ENCODE data around the gene XYLT1. TPM values are rescaled to one million over a fixed set of nuclear protein-coding genes. Genes with fewer than 3 reads are reported as not detected.
A peak's percentile ranks its signal among the peaks of the same experiment; 100 is the strongest.

XYLT1 gene
- total and polyA plus RNA-seq, 2 of the 8 experiments (the other 6 are each of a cell fraction or from before 2014, with no cell fraction given) = 6.6 to 25.4 TPM

GRCh38 chr16:17448640-17449638, 21.8 kb downstream of the XYLT1 start:
- Histone ChIP-seq H2BK5ac (ENCODE audit: low read depth, low read length) (0 out of 2 replicates have a peak overlapping the region, but pooled peaks have one; percentile 2), H3K4me2 (ENCODE audit: insufficient read depth in 1 of 2, low read depth in 2 of 2, low read length in 2 of 2) (no peak overlapping the region), H4K5ac (ENCODE audit: insufficient read length, low read depth, low read length) (no peak overlapping the region), H3K9ac (replicated peaks in 1 of 4; ENCODE audit: extremely low read depth in 1 of 4, low read depth in 3 of 4, low read length in 3 of 4) (no peak overlapping the region), H3K9me3 (ENCODE audit: insufficient read depth in 2 of 2, low read depth in 1 of 2, low read length in 1 of 2) (no peaks in the 10 kb centered on the region), H4K20me1 (replicated peaks in 1 of 2; ENCODE audit: control insufficient read depth in 1 of 2, insufficient read depth in 2 of 2, low read length in 2 of 2) (peaks cover 0 to 4% of the 10 kb centered on the region in 2 experiments), H3K4me3 (ENCODE audit: extremely low read depth in 1 of 4, insufficient read depth in 2 of 4, low read depth in 3 of 4, low read length in 4 of 4) (no peak overlapping the region), H2BK15ac (ENCODE audit: low read length) (no peak overlapping the region), H3K79me2 (ENCODE audit: control insufficient read depth in 1 of 2, insufficient read depth in 2 of 2, low read length in 2 of 2) (peaks cover 0 to 3% of the 10 kb centered on the region in 2 experiments; a peak in 2 of 4 replicates), H3K4ac (replicated peaks; ENCODE audit: insufficient read length, low read depth, low read length) (no peak overlapping the region), H3K23me2 (ENCODE audit: low read depth, low read length) (no peaks in the 10 kb centered on the region), H4K8ac (ENCODE audit: extremely low read depth, insufficient read depth, low read length) (no peak overlapping the region; the same call in 1 of the 2 replicates), H2BK20ac (ENCODE audit: low read length) (no peak overlapping the region), H2BK12ac (ENCODE audit: low read depth, low read length) (no peak overlapping the region), H3K56ac (replicated peaks; ENCODE audit: insufficient read length, low read depth, low read length) (no peak overlapping the region), H3K14ac (ENCODE audit: insufficient read length) (no peak overlapping the region), H3K18ac (ENCODE audit: extremely low read depth, low read length) (no peak overlapping the region), H3K79me1 (ENCODE audit: low read depth, low read length) (peaks cover 5% of the 10 kb centered on the region), H2AFZ (ENCODE audit: low read length) (no peak overlapping the region), H3K36me3 (ENCODE audit: control insufficient read depth in 2 of 4, insufficient read depth in 4 of 4, low read length in 3 of 4) (no peaks in the 10 kb centered on the region), H3K4me1 (replicated peaks in 1 of 4; ENCODE audit: control insufficient read depth in 3 of 4, insufficient read depth in 4 of 4, low read length in 3 of 4) (peaks cover 0 to 7% (median 3%) of the 10 kb centered on the region in 4 experiments; a peak in 2 of 7 replicates), H4K91ac (replicated peaks; ENCODE audit: insufficient read length, low read length) (peak overlapping the region; percentile 14), H3K23ac (ENCODE audit: insufficient read length) (no peak overlapping the region), H2AK5ac (ENCODE audit: low read depth, low read length) (peak overlapping the region; percentile 60; the same call in 1 of the 2 replicates), H3K27me3 (replicated peaks in 1 of 4; ENCODE audit: control insufficient read depth in 3 of 4, extremely low read depth in 1 of 4, insufficient read depth in 3 of 4, low read length in 3 of 4) (no peaks in the 10 kb centered on the region), H2BK120ac (replicated peaks; ENCODE audit: low read depth, low read length) (no peak overlapping the region), H3K27ac (ENCODE audit: low read depth, low read length) (no peak overlapping the region)
- 92% methylated on average over 15 of the region's 15 CpGs; no CpG with 5 or more reads in 1 of the 2 experiments for WGBS, 2 experiments (ENCODE audit: extremely low coverage in 1 of 2, insufficient coverage in 1 of 2, insufficient read length in 1 of 2, insufficient replicate concordance in 2 of 2, low coverage in 1 of 2, low lambda C conversion rate in 2 of 2, missing lambda C conversion rate in 1 of 2)
- ChIA-PET CTCF (ENCODE audit: partially characterized antibody) (interaction anchor here (0.8 to 1.4 kb wide), 9 partner anchors 12 to 254 kb away, joined by 3 to 6 read pairs (median 4); no protein-coding TSS in a partner anchor), POLR2A (ENCODE audit: partially characterized antibody) (interaction anchor here (0.6 to 1.6 kb wide), 5 partner anchors 9 to 617 kb away, joined by 3 to 4 read pairs (median 3); no protein-coding TSS in a partner anchor)
- DNase-seq (ENCODE audit: low read depth in 1 of 2, low spot score in 2 of 2) (no peak), FAIRE-seq (no peak)
- TF ChIP-seq EZH2 (IDR thresholded peaks at IDR 0.05; ENCODE audit: low read depth, low read length, severe bottlenecking) = no peak
- TF ChIP-seq POU5F1 (IDR thresholded peaks at IDR 0.05; ENCODE audit: low read depth, low read length) = no peak
- TF ChIP-seq ATF2 (IDR thresholded peaks at IDR 0.05; ENCODE audit: low read length) = no peak

Data from H1 (cell line).